Measurements from ENCODE around the gene FKBP15. TPM values are rescaled to one million over a fixed set of nuclear protein-coding genes. Genes with fewer than 3 reads are reported as not detected.
A peak's percentile ranks its signal among the peaks of the same experiment; 100 is the strongest.

FKBP15 gene, protein sequence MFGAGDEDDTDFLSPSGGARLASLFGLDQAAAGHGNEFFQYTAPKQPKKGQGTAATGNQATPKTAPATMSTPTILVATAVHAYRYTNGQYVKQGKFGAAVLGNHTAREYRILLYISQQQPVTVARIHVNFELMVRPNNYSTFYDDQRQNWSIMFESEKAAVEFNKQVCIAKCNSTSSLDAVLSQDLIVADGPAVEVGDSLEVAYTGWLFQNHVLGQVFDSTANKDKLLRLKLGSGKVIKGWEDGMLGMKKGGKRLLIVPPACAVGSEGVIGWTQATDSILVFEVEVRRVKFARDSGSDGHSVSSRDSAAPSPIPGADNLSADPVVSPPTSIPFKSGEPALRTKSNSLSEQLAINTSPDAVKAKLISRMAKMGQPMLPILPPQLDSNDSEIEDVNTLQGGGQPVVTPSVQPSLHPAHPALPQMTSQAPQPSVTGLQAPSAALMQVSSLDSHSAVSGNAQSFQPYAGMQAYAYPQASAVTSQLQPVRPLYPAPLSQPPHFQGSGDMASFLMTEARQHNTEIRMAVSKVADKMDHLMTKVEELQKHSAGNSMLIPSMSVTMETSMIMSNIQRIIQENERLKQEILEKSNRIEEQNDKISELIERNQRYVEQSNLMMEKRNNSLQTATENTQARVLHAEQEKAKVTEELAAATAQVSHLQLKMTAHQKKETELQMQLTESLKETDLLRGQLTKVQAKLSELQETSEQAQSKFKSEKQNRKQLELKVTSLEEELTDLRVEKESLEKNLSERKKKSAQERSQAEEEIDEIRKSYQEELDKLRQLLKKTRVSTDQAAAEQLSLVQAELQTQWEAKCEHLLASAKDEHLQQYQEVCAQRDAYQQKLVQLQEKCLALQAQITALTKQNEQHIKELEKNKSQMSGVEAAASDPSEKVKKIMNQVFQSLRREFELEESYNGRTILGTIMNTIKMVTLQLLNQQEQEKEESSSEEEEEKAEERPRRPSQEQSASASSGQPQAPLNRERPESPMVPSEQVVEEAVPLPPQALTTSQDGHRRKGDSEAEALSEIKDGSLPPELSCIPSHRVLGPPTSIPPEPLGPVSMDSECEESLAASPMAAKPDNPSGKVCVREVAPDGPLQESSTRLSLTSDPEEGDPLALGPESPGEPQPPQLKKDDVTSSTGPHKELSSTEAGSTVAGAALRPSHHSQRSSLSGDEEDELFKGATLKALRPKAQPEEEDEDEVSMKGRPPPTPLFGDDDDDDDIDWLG
- 18.5 and 19.3 TPM in 2 replicates for total RNA-seq (2021)
- long read RNA-seq, full-length matches to known transcripts: 11 of 85 reads
- long read RNA-seq, partial matches to known transcripts: 61 of 85 reads
- long read RNA-seq, other reads (novel, unspliced or antisense): 13 of 85 reads

GRCh38 chr9:113221003-113221799 is at the start of gene FKBP15, which contains the start of gene SLC31A1:
FKBP15 (minus strand) TSS chr9:113221277; CDS start chr9:113221243, 34 bp downstream.
SLC31A1 (plus strand) TSS chr9:113221544; CDS start chr9:113256149, 34,605 bp downstream.
- Histone ChIP-seq H4K20me1 (ENCODE audit: control insufficient read depth, insufficient read depth, insufficient read length) (no peaks in the 10 kb centered on the region), H4K8ac (replicated peaks; ENCODE audit: insufficient read length, low read depth, low read length) (no peak within 1 kb of the TSS), H3K23ac (ENCODE audit: insufficient read length, low read depth, low read length) (peak within 1 kb of the TSS; percentile 9), H3K14ac (ENCODE audit: insufficient read depth, low read length) (peak within 1 kb of the TSS; percentile 95), H3K27me3 (ENCODE audit: insufficient read depth, low read length) (no peaks in the 10 kb centered on the region), H2AFZ (ENCODE audit: low read length) (no peak within 1 kb of the TSS), H3K9me3 (ENCODE audit: control insufficient read depth, low read depth, low read length) (no peaks in the 10 kb centered on the region), H3K56ac (ENCODE audit: insufficient read length, low read depth, low read length) (no peak within 1 kb of the TSS), H3K9ac (ENCODE audit: extremely low read depth, insufficient read length, low read length) (peak within 1 kb of the TSS; percentile 88), H2AK5ac (ENCODE audit: insufficient read length, low read length) (no peak within 1 kb of the TSS), H3K4me1 (ENCODE audit: insufficient read depth, low read length) (peaks cover 6% of the 10 kb centered on the region; the same call in 1 of the 2 replicates), H3K23me2 (ENCODE audit: insufficient read length, low read depth, low read length, poor library complexity, severe bottlenecking) (peaks cover 12% of the 10 kb centered on the region), H4K5ac (ENCODE audit: insufficient read length, low read depth, low read length) (no peak within 1 kb of the TSS), H3K4me2 (ENCODE audit: insufficient read depth, insufficient read length, low read length) (peak within 1 kb of the TSS; percentile 99), H2BK12ac (ENCODE audit: insufficient read length, low read depth, low read length) (no peak within 1 kb of the TSS), H2BK15ac (ENCODE audit: low read depth, low read length) (no peak within 1 kb of the TSS), H2BK20ac (ENCODE audit: low read depth, low read length, poor library complexity, severe bottlenecking) (no peak within 1 kb of the TSS), H2BK5ac (ENCODE audit: insufficient read length, low read length) (no peak within 1 kb of the TSS), H3K27ac (ENCODE audit: insufficient read length, low read depth, low read length) (no peak within 1 kb of the TSS), H3K79me2 (ENCODE audit: insufficient read depth, low read length) (peaks cover 15% of the 10 kb centered on the region), H3K4ac (ENCODE audit: low read depth, low read length) (no peak within 1 kb of the TSS), H3T11ph (ENCODE audit: low read length) (no peak within 1 kb of the TSS), H2BK120ac (ENCODE audit: low read depth, low read length, poor library complexity, severe bottlenecking) (no peak within 1 kb of the TSS), H4K91ac (ENCODE audit: insufficient read length, low read depth, low read length) (no peak within 1 kb of the TSS), H3K18ac (ENCODE audit: insufficient read length, low read depth, low read length) (peak within 1 kb of the TSS; percentile 37), H3K79me1 (ENCODE audit: insufficient read depth, low read depth, low read length, poor library complexity, severe bottlenecking) (peaks cover 3% of the 10 kb centered on the region)
- DNase-seq: peak; percentile 99
- H3K4me1 Mint-ChIP-seq: peaks cover 22 to 27% of the 10 kb centered on the region in 2 experiments
- H3K36me3 Mint-ChIP-seq (ENCODE audit: insufficient read depth in 1 of 3, low read depth in 3 of 3): peaks cover 0 to 4% (median 0%) of the 10 kb centered on the region in 3 experiments; a peak in 2 of 7 replicates
- no CpG with 5 or more reads among the region's 65 CpGs for WGBS (ENCODE audit: extremely low coverage, insufficient read length, low lambda C conversion rate)
- H3K27me3 Mint-ChIP-seq (ENCODE audit: low read depth): no peaks in the 10 kb centered on the region
- H3K27ac Mint-ChIP-seq: peak within 1 kb of the TSS; percentile 97
- H3K4me3 Mint-ChIP-seq: peak within 1 kb of the TSS; percentile 97 to 98
- no peaks in the 10 kb centered on the region; a peak in 1 of 5 replicates for H3K9me3 Mint-ChIP-seq
- TF ChIP-seq CTCF (conservative IDR thresholded peaks at IDR 0.05): no peak
